HEK293T (cell line): ENCODE results near the gene IER3.

Experiments
- CTCF ChIA-PET: fragments of 350-600 bp; formaldehyde crosslinking; extraction: SDS; loops from one replicate; lab custom pipeline; 2021; ENCODE audit warnings: antibody characterized with exemption, inconsistent platforms; lab: Yijun Ruan, JAX
- POLR2A ChIA-PET: fragments of 350-600 bp; formaldehyde crosslinking; extraction: SDS; loops from one replicate; lab custom pipeline; 2020; ENCODE audit warnings: antibody characterized with exemption, inconsistent platforms; lab: Yijun Ruan, JAX
- DNase-seq: peaks from one replicate; pipeline ENCODE4 v3.0.0; 2012; ENCODE audit warnings: mixed read lengths; ENCODE audit errors: extremely low spot score
- ARNT ChIP-seq: fragments of 450-650 bp; IDR thresholded peaks from 2 replicates; pipeline ENCODE4 v1.6.1; 2017; ENCODE audit warnings: mild to moderate bottlenecking
- BHLHE40 ChIP-seq: fragments of 450-650 bp; IDR thresholded peaks from 2 replicates; pipeline ENCODE4 v1.6.1; 2016; ENCODE audit warnings: mild to moderate bottlenecking, moderate library complexity, borderline replicate concordance
- CTBP1 ChIP-seq: fragments of 450-650 bp; IDR thresholded peaks from 2 replicates; pipeline ENCODE4 v1.6.1; 2016; ENCODE audit warnings: borderline replicate concordance
- ELF4 ChIP-seq: fragments of 450-650 bp; IDR thresholded peaks from 2 replicates; pipeline ENCODE4 v1.6.1; 2017; ENCODE audit warnings: antibody characterized with exemption
- FOXA1 ChIP-seq: fragments of 450-650 bp; IDR thresholded peaks from 2 replicates; pipeline ENCODE4 v1.6.1; 2016; ENCODE audit warnings: mild to moderate bottlenecking
- FOXK2 ChIP-seq: fragments of 450-650 bp; IDR thresholded peaks from 2 replicates; pipeline ENCODE4 v1.6.1; 2016; ENCODE audit warnings: mild to moderate bottlenecking
- FOXM1 ChIP-seq: fragments of 450-650 bp; IDR thresholded peaks from 2 replicates; pipeline ENCODE4 v1.6.1; 2017; ENCODE audit warnings: mild to moderate bottlenecking, borderline replicate concordance
- HDGF ChIP-seq: fragments of 450-650 bp; IDR thresholded peaks from 2 replicates; pipeline ENCODE4 v1.6.1; 2017; ENCODE audit warnings: antibody characterized with exemption, borderline replicate concordance
- L3MBTL2 ChIP-seq: fragments of 450-650 bp; conservative IDR thresholded peaks from 2 replicates; pipeline ENCODE4 v1.6.1; 2016; ENCODE audit warnings: mild to moderate bottlenecking
- LEF1 ChIP-seq: fragments of 450-650 bp; IDR thresholded peaks from 2 replicates; pipeline ENCODE4 v1.6.1; 2017; ENCODE audit warnings: mild to moderate bottlenecking, borderline replicate concordance
- NFRKB ChIP-seq: fragments of 450-650 bp; IDR thresholded peaks from 2 replicates; pipeline ENCODE4 v1.6.1; 2016; ENCODE audit warnings: mild to moderate bottlenecking, moderate library complexity
- PKNOX1 ChIP-seq: fragments of 450-650 bp; IDR thresholded peaks from 2 replicates; pipeline ENCODE4 v1.6.1; 2016
- SP1 ChIP-seq: fragments of 450-650 bp; IDR thresholded peaks from 2 replicates; pipeline ENCODE4 v1.6.1; 2017
- SUZ12 ChIP-seq: fragments of 450-650 bp; IDR thresholded peaks from 2 replicates; pipeline ENCODE4 v1.6.1; 2016; ENCODE audit warnings: mild to moderate bottlenecking
- TARDBP ChIP-seq: fragments of 450-650 bp; IDR thresholded peaks from 2 replicates; pipeline ENCODE4 v1.6.1; 2016
- ZNF384 ChIP-seq: fragments of 450-650 bp; IDR thresholded peaks from 2 replicates; pipeline ENCODE4 v1.6.1; 2016

IER3 gene

GRCh38 chr6:30779850-30780641 is 35.7 kb upstream of the IER3 start:
- CTCF ChIA-PET, result no interaction called here
- POLR2A ChIA-PET, result interaction anchor here (1.6 to 2.8 kb wide), 3 partner anchors 10 to 13 kb away, joined by 6 to 12 read pairs (median 10); no protein-coding TSS in a partner anchor
- no peak for TF ChIP-seq L3MBTL2
- TF ChIP-seq LEF1, result no peak
- no peak for TF ChIP-seq PKNOX1
- TF ChIP-seq FOXK2, result no peak
- TF ChIP-seq ZNF384, result no peak
- TF ChIP-seq SUZ12, result no peak
- no peak for TF ChIP-seq NFRKB
- no peak for TF ChIP-seq BHLHE40
- TF ChIP-seq ARNT, result no peak
- no peak for TF ChIP-seq FOXM1
- TF ChIP-seq FOXA1, result no peak
- no peak for TF ChIP-seq TARDBP
- TF ChIP-seq ELF4, result no peak
- TF ChIP-seq SP1, result no peak
- no peak for TF ChIP-seq CTBP1
- TF ChIP-seq HDGF, result no peak
- no peak for DNase-seq

- no peak for DNase-seq
- ChIA-PET CTCF (no interaction called here), POLR2A (interaction anchor here (0.7 to 2.1 kb wide), 2 partner anchors 9 kb away, joined by 3 to 10 read pairs; no protein-coding TSS in a partner anchor)
- no peak for TF ChIP-seq LEF1
- no peak for TF ChIP-seq FOXK2
- no peak for TF ChIP-seq SUZ12
- no peak for TF ChIP-seq FOXM1
- no peak for TF ChIP-seq NFRKB
- TF ChIP-seq TARDBP, result no peak
- no peak for TF ChIP-seq PKNOX1
- no peak for TF ChIP-seq L3MBTL2
- no peak for TF ChIP-seq BHLHE40
- TF ChIP-seq ELF4, result no peak
- no peak for TF ChIP-seq HDGF
- no peak for TF ChIP-seq SP1
- TF ChIP-seq FOXA1, result no peak
- no peak for TF ChIP-seq CTBP1
- TF ChIP-seq ARNT, result no peak
- no peak for TF ChIP-seq ZNF384
Observed at GRCh38 chr6:30778001-30778635, 33.8 kb upstream of the IER3 start.

GRCh38 chr6:30777155-30777485 is 32.8 kb upstream of the IER3 start:
- ChIA-PET POLR2A (interaction anchor here (0.7 to 0.8 kb wide), 2 partner anchors 8 to 10 kb away, joined by 3 read pairs; no protein-coding TSS in a partner anchor), CTCF (no interaction called here)
- DNase-seq, result no peak
- no peak for TF ChIP-seq FOXK2

- POLR2A ChIA-PET, result interaction anchor here (0.8 kb wide), 1 partner anchor 10 kb away, joined by 3 read pairs; no protein-coding TSS in a partner anchor
- no peak for TF ChIP-seq ZNF384
- no peak for TF ChIP-seq ELF4
- no peak for TF ChIP-seq CTBP1
- no peak for TF ChIP-seq BHLHE40
- TF ChIP-seq ARNT, result no peak
- TF ChIP-seq SUZ12, result no peak
- TF ChIP-seq FOXA1, result no peak
- TF ChIP-seq FOXM1, result no peak
- no peak for TF ChIP-seq FOXK2
- no peak for TF ChIP-seq PKNOX1
- no peak for TF ChIP-seq LEF1
- TF ChIP-seq SP1, result no peak
- no peak for TF ChIP-seq TARDBP
- CTCF ChIA-PET, result no interaction called here
- no peak for DNase-seq
Observed at GRCh38 chr6:30776390-30777154, 32.2 kb upstream of the IER3 start.

GRCh38 chr6:30775104-30775503 is 30.8 kb upstream of the IER3 start:
- TF ChIP-seq CTBP1, result no peak
- no peak for TF ChIP-seq BHLHE40
- no peak for TF ChIP-seq PKNOX1
- no peak for TF ChIP-seq SUZ12
- no peak for TF ChIP-seq SP1
- no peak for TF ChIP-seq TARDBP
- no peak for TF ChIP-seq FOXM1
- no peak for TF ChIP-seq FOXK2
- TF ChIP-seq NFRKB, result no peak
- TF ChIP-seq ARNT, result no peak
- TF ChIP-seq L3MBTL2, result no peak
- no peak for TF ChIP-seq LEF1
- no peak for TF ChIP-seq ELF4
- no peak for TF ChIP-seq ZNF384
- TF ChIP-seq HDGF, result no peak
- no peak for TF ChIP-seq FOXA1
- DNase-seq, result no peak
- ChIA-PET CTCF (no interaction called here), POLR2A (no interaction called here)
